Fibroblast of lung (primary cell): ENCODE data around the gene AGBL1.

ENCODE experiments used
- EZH2 ChIP-seq: IDR thresholded peaks from 2 replicates; pipeline ENCODE4 v1.5.1; 2012; ENCODE audit warnings: low read length, control low read depth, mild to moderate bottlenecking; ENCODE audit errors: missing control alignments
- TF ChIP-seq, protein P1 (sequence below), 2 donors: IDR thresholded peaks in 1 of 2; conservative IDR thresholded peaks in 1 of 2; 1 replicate in 1 of 2; 2 replicates in 1 of 2; pipeline ENCODE4 v1.5.1; 2011 to 2012; ENCODE audit warnings: low read length in 2 of 2, control low read depth in 1 of 2, inconsistent platforms in 1 of 2, low read depth in 1 of 2, mild to moderate bottlenecking in 1 of 2

DNA sequence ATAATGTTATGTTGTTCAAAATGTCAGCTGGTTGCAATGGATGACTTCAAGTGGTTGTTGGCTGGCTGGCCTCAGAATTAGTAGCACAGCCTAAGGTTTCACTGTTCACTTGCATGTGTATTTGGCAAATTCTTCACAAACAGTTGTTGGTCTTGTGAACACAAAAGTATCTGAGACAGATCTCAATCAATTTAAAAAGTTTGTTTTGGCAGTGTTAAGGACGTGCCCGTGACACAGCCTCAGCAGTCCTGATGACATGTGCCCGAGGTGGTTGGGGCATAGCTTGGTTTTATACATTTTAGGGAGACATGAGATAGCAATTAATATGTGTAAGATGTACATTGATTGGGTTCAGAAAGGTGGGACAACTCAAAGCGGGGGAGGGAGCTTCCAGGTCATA, 436.0 kb downstream of the AGBL1 start:
- TF ChIP-seq, protein P1, sequence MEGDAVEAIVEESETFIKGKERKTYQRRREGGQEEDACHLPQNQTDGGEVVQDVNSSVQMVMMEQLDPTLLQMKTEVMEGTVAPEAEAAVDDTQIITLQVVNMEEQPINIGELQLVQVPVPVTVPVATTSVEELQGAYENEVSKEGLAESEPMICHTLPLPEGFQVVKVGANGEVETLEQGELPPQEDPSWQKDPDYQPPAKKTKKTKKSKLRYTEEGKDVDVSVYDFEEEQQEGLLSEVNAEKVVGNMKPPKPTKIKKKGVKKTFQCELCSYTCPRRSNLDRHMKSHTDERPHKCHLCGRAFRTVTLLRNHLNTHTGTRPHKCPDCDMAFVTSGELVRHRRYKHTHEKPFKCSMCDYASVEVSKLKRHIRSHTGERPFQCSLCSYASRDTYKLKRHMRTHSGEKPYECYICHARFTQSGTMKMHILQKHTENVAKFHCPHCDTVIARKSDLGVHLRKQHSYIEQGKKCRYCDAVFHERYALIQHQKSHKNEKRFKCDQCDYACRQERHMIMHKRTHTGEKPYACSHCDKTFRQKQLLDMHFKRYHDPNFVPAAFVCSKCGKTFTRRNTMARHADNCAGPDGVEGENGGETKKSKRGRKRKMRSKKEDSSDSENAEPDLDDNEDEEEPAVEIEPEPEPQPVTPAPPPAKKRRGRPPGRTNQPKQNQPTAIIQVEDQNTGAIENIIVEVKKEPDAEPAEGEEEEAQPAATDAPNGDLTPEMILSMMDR (conservative IDR thresholded peaks at IDR 0.05 in 1 of 2, IDR thresholded peaks at IDR 0.05 in 1 of 2; ENCODE audit: low read depth in 1 of 2, low read length in 2 of 2), result no peak
- no peak for TF ChIP-seq EZH2
